ENCODE results near the gene MRPS25.

GRCh38 chr3:15053541-15053940, 11.6 kb downstream of the MRPS25 start:
- TF ChIP-seq USF1 (IDR thresholded peaks at IDR 0.05) (no peak), TEAD4 (IDR thresholded peaks at IDR 0.05) (no peak), EP300 (IDR thresholded peaks at IDR 0.05; ENCODE audit: borderline replicate concordance) (no peak), YY1 (IDR thresholded peaks at IDR 0.05; ENCODE audit: low read depth) (no peak), MAX (IDR thresholded peaks at IDR 0.05) (no peak), NFIC (IDR thresholded peaks at IDR 0.05) (no peak), REST (IDR thresholded peaks at IDR 0.05; ENCODE audit: low read depth) (no peak), RAD21 (IDR thresholded peaks at IDR 0.05; ENCODE audit: low read depth) (no peak), TAF1 (IDR thresholded peaks at IDR 0.05; ENCODE audit: low read depth) (no peak), CEBPB (IDR thresholded peaks at IDR 0.05) (no peak), CREB1 (IDR thresholded peaks at IDR 0.05; ENCODE audit: low read depth) (no peak), EGR1 (IDR thresholded peaks at IDR 0.05) (no peak), FOXM1 (IDR thresholded peaks at IDR 0.05; ENCODE audit: borderline replicate concordance, low read depth) (no peak)
